Measurements from ENCODE around the gene SLC38A7.

The SLC38A7 gene

DNA sequence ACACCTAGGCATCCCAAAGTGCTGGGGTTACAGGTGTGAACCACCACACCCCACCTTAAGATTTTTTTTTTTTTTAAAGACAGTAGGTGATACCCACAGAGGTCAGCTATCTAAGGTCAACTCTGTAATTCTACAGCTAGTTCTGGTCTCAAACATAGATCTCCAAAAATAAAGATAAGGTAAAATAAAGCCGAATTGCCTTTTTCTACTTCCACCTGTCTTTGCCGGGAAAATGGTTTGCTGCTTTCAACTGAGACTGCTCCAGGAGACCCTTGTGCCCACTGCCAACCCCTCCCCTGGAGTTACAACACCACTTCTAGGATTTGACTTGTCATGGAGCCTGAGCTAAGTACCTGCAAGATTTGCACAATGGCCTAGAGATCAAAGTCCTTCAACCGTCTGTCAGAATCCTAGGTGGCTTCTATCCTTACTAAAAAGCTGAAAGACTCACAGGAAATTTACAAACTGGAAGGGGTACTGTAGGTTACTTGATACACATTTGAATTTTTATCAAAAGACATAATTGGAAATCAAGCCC lies 50.2 kb downstream of the SLC38A7 start:
- no peak for DNase-seq

DNA sequence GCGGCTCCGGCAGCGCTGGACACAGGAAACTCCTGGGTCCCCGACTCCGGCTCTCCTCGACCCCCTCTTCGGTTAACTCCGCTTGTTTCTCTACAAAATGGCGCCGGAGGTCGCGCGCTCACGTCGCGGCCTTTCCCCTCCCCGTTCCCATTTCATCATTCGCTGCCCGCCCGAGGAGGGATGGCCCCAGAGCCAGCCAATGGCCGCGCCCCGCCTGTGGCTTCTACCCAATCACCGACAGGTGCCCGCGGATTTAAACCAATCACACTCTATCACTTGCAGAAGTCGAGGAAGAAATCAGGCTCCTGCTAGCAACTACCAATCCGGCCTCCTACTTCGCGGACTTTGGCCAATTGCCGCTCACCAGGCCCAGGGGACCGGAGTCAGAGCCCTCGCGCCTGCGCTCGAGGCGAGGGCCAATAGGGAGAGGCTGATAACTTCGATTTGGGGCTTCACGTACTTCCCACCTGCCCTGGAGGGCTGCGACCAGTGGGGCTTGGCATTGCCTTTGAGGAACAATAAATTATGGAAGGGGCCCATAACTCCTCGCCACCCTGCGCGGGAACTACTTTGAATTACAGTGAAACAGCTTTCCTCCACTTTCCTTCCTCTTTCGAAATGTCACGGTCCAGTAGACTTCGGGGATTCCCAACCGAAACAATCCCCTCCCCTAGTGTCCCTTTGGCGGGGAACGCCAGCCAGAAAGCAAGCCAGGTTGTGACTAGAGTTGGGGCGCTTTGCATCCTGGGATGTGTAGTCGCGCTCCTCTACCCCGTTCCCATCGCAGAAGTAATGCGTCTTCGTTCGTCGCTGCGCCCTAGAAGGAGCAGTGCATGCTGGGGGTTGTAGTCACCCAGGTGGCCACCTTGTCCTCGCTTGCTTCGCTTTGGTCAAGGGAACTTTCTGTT lies 54.6 kb downstream of the SLC38A7 start, which contains the start of gene CNOT1:
CNOT1 (minus strand) TSS at position 94 of the 908 bp plus-strand sequence. CDS start 30,489 bp downstream, outside the sequence.
- peak; percentile 95 for DNase-seq

DNA sequence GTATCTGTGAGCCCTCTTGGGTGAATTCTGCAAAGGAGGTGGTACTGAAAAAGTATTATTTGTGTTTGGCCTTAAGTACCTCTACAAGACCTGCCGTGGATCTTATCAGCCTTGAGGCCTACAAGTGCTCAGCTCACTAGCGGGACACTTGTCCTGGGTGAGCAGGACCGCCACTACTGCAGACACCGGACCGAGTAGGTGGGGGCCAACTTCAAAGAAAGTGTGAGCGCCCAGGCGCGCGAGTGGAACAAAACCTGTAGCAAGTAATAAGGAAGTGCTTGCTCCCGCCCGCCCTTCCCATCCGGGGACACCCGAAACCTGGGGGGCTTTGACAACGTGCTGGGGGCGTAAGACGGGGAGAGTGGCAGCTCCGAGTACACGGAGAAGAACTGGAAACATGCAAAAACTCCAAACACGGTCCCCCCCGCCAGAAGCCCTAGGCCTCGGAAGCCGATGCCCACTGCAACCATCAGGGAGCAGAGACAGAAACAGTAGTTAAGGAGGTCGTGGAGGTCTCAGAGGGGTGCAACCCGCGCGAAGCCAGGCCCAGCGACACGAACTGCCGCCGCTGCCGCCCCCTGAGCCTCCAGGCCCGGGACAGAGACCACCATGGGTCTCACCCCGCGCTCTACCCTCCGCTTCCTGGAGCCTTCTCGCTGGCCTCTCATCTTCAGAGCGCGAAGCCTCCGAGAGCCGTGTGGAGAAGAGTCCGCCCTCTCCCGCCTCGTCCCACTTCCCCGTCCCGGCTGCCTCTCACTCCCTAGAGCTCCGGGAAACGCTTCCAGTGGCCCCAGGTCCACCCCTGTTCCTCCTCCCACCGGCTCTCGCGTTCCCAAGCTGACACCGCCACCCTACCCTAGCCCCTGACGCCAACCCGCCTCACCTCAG lies 55.5 kb downstream of the SLC38A7 start:
- no peak for DNase-seq

DNA sequence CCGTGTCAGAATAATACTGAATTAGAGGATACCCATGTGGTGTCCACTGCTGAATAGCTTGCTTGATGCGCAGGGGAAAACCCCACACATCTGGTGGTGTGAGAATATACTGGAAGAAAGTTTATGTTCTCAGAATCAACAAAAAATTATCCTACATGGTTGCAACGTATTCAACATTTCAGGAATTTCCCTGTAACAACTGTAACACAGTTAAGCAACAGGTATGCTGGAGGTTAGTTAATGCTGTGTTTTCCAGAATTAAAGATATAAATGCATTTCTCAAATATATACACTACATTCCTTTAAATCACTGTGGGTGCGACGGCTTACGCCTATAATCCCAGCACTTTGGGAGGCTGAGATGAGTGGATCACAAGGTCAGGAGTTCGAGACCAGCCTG lies 60.4 kb downstream of the SLC38A7 start:
- no peak for DNase-seq

DNA sequence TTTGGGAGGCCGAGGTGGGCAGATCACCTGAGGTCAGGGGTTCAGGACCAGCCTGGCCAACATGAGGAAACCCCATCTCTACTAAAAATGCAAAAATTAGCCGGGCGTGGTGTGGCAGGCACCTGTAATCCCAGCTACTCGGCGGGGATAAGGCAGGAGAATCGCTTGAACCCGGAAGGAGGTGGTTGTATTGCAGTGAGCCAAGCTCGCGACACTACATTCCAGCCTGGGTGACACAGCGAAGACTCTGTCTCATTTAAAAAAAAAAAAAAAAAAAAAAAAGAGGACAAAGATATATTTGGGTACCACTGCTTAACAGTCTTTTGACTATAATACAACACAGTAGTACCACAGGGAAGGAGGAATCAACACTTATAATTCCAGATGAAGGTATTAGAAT lies 64.2 kb downstream of the SLC38A7 start:
- DNase-seq: no peak

DNA sequence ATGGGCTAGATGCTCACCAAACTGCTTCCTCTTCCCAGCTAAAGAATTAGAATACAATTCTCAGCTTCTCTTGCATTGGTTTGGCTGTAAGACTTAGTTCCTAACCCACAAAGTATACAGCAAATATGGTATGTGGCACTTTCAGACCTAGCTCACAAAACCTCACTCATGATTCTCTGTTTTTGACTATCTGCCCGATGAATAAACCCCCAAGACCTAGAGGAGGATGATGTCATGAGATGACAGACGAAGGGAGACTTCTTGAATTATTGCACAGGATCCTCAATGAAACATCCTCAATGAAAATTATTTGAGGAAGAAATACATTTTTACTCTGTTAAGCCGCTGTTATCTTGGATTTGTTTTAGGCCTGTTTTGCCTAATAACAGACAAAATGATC lies 69.3 kb downstream of the SLC38A7 start:
- no peak for DNase-seq
